DOHH2 (cell line): ENCODE data around the gene CDH16.

Experiments
- H3F3A ChIP-seq: fragments of 200-600 bp; sonication (generic), shearing (Covaris generic); 2 replicates; pipeline ENCODE4 v1.6.0; 2016; ENCODE audit warnings: antibody characterized with exemption, mild to moderate bottlenecking; ENCODE audit not compliant: control insufficient read depth, insufficient read depth
- H3K27ac ChIP-seq: fragments of 200-600 bp; sonication (generic); 2 replicates; pipeline ENCODE4 v1.5.1; 2014; ENCODE audit warnings: low read depth, mild to moderate bottlenecking, low read length, moderate library complexity
- H3K27me3 ChIP-seq: fragments of 200-600 bp; sonication (generic); 2 replicates; pipeline ENCODE4 v1.6.1; 2014; ENCODE audit warnings: mild to moderate bottlenecking, low read length, mixed read lengths; ENCODE audit not compliant: control insufficient read depth
- H3K36me3 ChIP-seq: fragments of 200-600 bp; sonication (generic); 2 replicates; pipeline ENCODE4 v1.6.1; 2014; ENCODE audit warnings: mild to moderate bottlenecking, low read length, moderate library complexity, mixed read lengths; ENCODE audit not compliant: control insufficient read depth
- H3K4me1 ChIP-seq: fragments of 200-600 bp; sonication (generic); 2 replicates; pipeline ENCODE4 v1.6.1; 2014; ENCODE audit warnings: mild to moderate bottlenecking, low read length, mixed read lengths; ENCODE audit not compliant: control insufficient read depth
- H3K4me2 ChIP-seq: fragments of 200-600 bp; sonication (generic); 2 replicates; pipeline ENCODE4 v1.6.0; 2014; ENCODE audit warnings: mild to moderate bottlenecking, low read length, moderate library complexity
- H3K4me3 ChIP-seq: fragments of 200-600 bp; sonication (generic); 2 replicates; pipeline ENCODE4 v1.5.1; 2014; ENCODE audit warnings: mild to moderate bottlenecking, low read length, mixed read lengths
- H3K79me2 ChIP-seq: fragments of 200-600 bp; sonication (generic); 2 replicates; pipeline ENCODE4 v1.6.1; 2014; ENCODE audit warnings: mild to moderate bottlenecking, low read length, mixed read lengths; ENCODE audit not compliant: control insufficient read depth
- H3K9me2 ChIP-seq: fragments of 200-600 bp; sonication (generic); replicated peaks from 2 replicates; pipeline ENCODE4 v1.6.1; 2014; ENCODE audit warnings: mild to moderate bottlenecking, low read length, mixed read lengths; ENCODE audit not compliant: control insufficient read depth
- H3K9me3 ChIP-seq: fragments of 200-600 bp; sonication (generic); 2 replicates; pipeline ENCODE4 v1.6.1; 2014; ENCODE audit warnings: antibody characterized with exemption, low read length, mixed read lengths; ENCODE audit not compliant: control insufficient read depth, insufficient read depth
- H4K20me1 ChIP-seq: fragments of 200-600 bp; sonication (generic); 2 replicates; pipeline ENCODE4 v1.6.0; 2014; ENCODE audit warnings: low read depth, mild to moderate bottlenecking, antibody characterized with exemption, low read length, moderate library complexity; ENCODE audit not compliant: control insufficient read depth, insufficient read depth
- CTCF ChIP-seq: fragments of 200-600 bp; sonication (generic); IDR thresholded peaks from one replicate; pipeline ENCODE4 v1.5.1; 2014; ENCODE audit warnings: antibody characterized with exemption, mild to moderate bottlenecking, low read depth, low read length; ENCODE audit not compliant: poor library complexity, severe bottlenecking
- EZH2phosphoT487 ChIP-seq: fragments of 200-600 bp; sonication (generic); IDR thresholded peaks from 2 replicates; pipeline ENCODE4 v1.6.1; 2017; ENCODE audit warnings: borderline replicate concordance, mild to moderate bottlenecking, antibody characterized with exemption, low read length, moderate library complexity, mixed read lengths

CDH16 gene

DNA sequence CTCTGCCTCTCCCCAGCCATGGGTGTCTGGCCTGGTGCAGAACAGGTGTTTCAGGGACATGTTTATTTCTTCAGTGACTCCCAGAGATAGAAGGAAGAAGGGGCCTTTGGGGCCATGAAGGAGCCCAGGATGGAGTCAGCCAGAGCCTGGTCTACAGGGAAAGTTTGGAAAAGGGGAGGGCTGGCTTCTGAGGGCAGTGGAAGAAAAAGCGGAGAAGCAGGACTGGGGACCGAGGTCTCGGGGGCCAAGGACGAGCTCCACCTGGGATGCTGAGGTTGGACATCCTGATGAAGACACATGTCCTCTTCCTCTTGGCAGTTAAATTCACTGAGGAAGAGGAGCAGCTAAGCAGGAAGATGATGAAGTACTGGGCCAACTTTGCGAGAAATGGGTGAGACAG is 24.3 kb upstream of the CDH16 start:
- TF ChIP-seq CTCF, result no peak
- no peak for TF ChIP-seq EZH2phosphoT487
- H3K9me2 ChIP-seq, result no peaks in the 10 kb centered on the region
- no peaks in the 10 kb centered on the region for H3F3A ChIP-seq
- peaks cover 41% of the 10 kb centered on the region for H3K36me3 ChIP-seq
- H3K27me3 ChIP-seq, result peaks cover 7% of the 10 kb centered on the region
- H3K79me2 ChIP-seq, result no peaks in the 10 kb centered on the region
- no peaks in the 10 kb centered on the region for H3K9me3 ChIP-seq
- no peak overlapping the region for H3K4me3 ChIP-seq
- peaks cover 10% of the 10 kb centered on the region for H3K4me1 ChIP-seq
- H3K27ac ChIP-seq, result no peak overlapping the region
- H3K4me2 ChIP-seq, result no peak overlapping the region
- no peaks in the 10 kb centered on the region for H4K20me1 ChIP-seq

GRCh38 chr16:66940236-66940635 is 21.6 kb upstream of the CDH16 start:
- H4K20me1 ChIP-seq, result no peaks in the 10 kb centered on the region
- peaks cover 10% of the 10 kb centered on the region for H3K79me2 ChIP-seq
- peaks cover 9% of the 10 kb centered on the region for H3K4me1 ChIP-seq
- TF ChIP-seq CTCF (no peak), EZH2phosphoT487 (no peak)
- no peaks in the 10 kb centered on the region for H3K27me3 ChIP-seq
- no peaks in the 10 kb centered on the region for H3K9me3 ChIP-seq
- H3K9me2 ChIP-seq, result no peaks in the 10 kb centered on the region
- H3F3A ChIP-seq, result no peaks in the 10 kb centered on the region
- no peak overlapping the region for H3K27ac ChIP-seq
- H3K4me2 ChIP-seq, result no peak overlapping the region
- H3K4me3 ChIP-seq, result no peak overlapping the region
- peaks cover 44% of the 10 kb centered on the region for H3K36me3 ChIP-seq

DNA sequence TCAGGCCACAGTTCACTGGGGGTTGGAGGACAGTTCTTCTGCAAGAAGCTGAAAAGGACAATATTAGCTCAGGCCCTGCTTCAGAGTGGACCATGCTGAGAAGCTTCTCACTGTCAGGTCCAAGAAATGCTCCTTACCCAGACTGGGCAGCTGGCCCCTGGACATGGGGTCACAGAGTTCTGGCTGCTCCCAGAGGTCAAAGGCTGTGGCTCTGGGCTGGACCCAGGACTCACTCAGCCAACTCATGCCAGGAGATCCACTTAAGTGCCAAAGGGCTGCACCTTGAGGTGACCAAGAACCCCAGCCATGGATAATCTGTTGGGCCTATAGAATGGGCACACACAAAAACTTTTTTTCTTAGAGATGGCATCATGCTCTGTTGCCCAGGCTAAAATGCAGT is 20.7 kb upstream of the CDH16 start:
- H3K4me1 ChIP-seq, result peaks cover 11% of the 10 kb centered on the region
- H3K36me3 ChIP-seq, result peaks cover 47% of the 10 kb centered on the region
- TF ChIP-seq CTCF, result no peak
- TF ChIP-seq EZH2phosphoT487, result no peak

More for the DNA sequence above, 20.7 kb upstream of the CDH16 start:
- H3F3A ChIP-seq, result no peaks in the 10 kb centered on the region
- H3K79me2 ChIP-seq, result peaks cover 19% of the 10 kb centered on the region
- no peaks in the 10 kb centered on the region for H4K20me1 ChIP-seq
- H3K27ac ChIP-seq, result no peak overlapping the region
- no peaks in the 10 kb centered on the region for H3K9me3 ChIP-seq
- no peaks in the 10 kb centered on the region for H3K9me2 ChIP-seq
- H3K27me3 ChIP-seq, result no peaks in the 10 kb centered on the region
- no peak overlapping the region for H3K4me2 ChIP-seq
- H3K4me3 ChIP-seq, result no peak overlapping the region
